Caco-2 (cell line): ENCODE results near the gene IKZF3. TPM values are rescaled to one million over a fixed set of nuclear protein-coding genes. Genes with fewer than 3 reads are reported as not detected.
A peak's percentile ranks its signal among the peaks of the same experiment; 100 is the strongest.

Experiments
- BruUV-seq: library from RNA; stranded (reverse); fragments of 400-500 nt; replicated peaks from 2 replicates; lab custom pipeline; 2021; lab: Mats Ljungman, UMichigan
- CTCF ChIA-PET: fragments of 300-600 bp; sonication (Branson Sonifier 250); formaldehyde crosslinking; loops from one replicate; lab custom pipeline; 2022; ENCODE audit warnings: antibody characterized with exemption; lab: Charles Lee
- POLR2A ChIA-PET: fragments of 300-600 bp; sonication (Branson Sonifier 250); formaldehyde crosslinking; loops from one replicate; lab custom pipeline; 2022; ENCODE audit warnings: antibody characterized with exemption; lab: Charles Lee
- DNase-seq, 2 experiments: peaks; one replicate each; pipeline versions ENCODE4 v3.0.0 to v3.0.0-alpha.2; 2020 to 2022
- H3K27me3 ChIP-seq: replicated peaks from 2 replicates; pipeline ENCODE4 v1.6.0; 2011; ENCODE audit warnings: low read length; ENCODE audit not compliant: control insufficient read depth, insufficient read depth
- H3K36me3 ChIP-seq: 2 replicates; pipeline ENCODE4 v1.5.1; 2011; ENCODE audit warnings: low read length; ENCODE audit not compliant: control insufficient read depth, insufficient read depth
- H3K4me1 ChIP-seq: fragments of 250-450 bp; sonication (Bioruptor Pico); 2 replicates; pipeline ENCODE4 v1.5.1; 2020; ENCODE audit warnings: mild to moderate bottlenecking
- H3K4me3 ChIP-seq: 2 replicates; pipeline ENCODE4 v1.5.1; 2011; ENCODE audit warnings: low read depth, mild to moderate bottlenecking, control low read depth, low read length
- H3K9me3 ChIP-seq: fragments of 250-450 bp; sonication (Bioruptor Pico); 2 replicates; pipeline ENCODE4 v1.5.1; 2020; ENCODE audit warnings: mild to moderate bottlenecking, moderate library complexity
- H3K27ac Mint-ChIP-seq: one replicate; pipeline ENCODE4 v1.8.0; 2022; ENCODE audit warnings: mixed read lengths; ENCODE audit not compliant: unreplicated experiment
- H3K27me3 Mint-ChIP-seq: one replicate; pipeline ENCODE4 v1.8.0; 2022; ENCODE audit warnings: mixed read lengths; ENCODE audit not compliant: insufficient read depth, unreplicated experiment
- H3K36me3 Mint-ChIP-seq: one replicate; pipeline ENCODE4 v1.8.0; 2022; ENCODE audit warnings: mild to moderate bottlenecking, mixed read lengths; ENCODE audit not compliant: insufficient read depth, unreplicated experiment
- H3K4me1 Mint-ChIP-seq: one replicate; pipeline ENCODE4 v1.8.0; 2022; ENCODE audit warnings: low read depth, mixed read lengths; ENCODE audit not compliant: unreplicated experiment
- H3K4me3 Mint-ChIP-seq: one replicate; pipeline ENCODE4 v1.8.0; 2022; ENCODE audit warnings: mild to moderate bottlenecking, moderate library complexity, mixed read lengths; ENCODE audit not compliant: unreplicated experiment
- H3K9me3 Mint-ChIP-seq: one replicate; pipeline ENCODE4 v1.8.0; 2022; ENCODE audit warnings: mixed read lengths; ENCODE audit not compliant: unreplicated experiment
- intact Hi-C: fragments of 100-400 bp; cut with micrococcal nuclease; formaldehyde crosslinking; loops from one replicate; pipeline ENCODE4 v1.10.0; 2022; ENCODE audit not compliant: unreplicated experiment
- total RNA-seq: library from RNA; stranded (reverse); gene quantifications from 2 replicates; pipeline ENCODE4 v1.2.3, GENCODE V29; 2022
- TF ChIP-seq, protein P1 (sequence below), 2 experiments: fragments of 200-600 bp in 1 of 2; IDR thresholded peaks; 1 replicate in 1 of 2; 2 replicates in 1 of 2; pipeline versions ENCODE4 v1.5.1 to v1.8.0; 2011 to 2022; ENCODE audit warnings: antibody characterized with exemption in 1 of 2, control low read depth in 1 of 2, inconsistent platforms in 1 of 2, low read depth in 1 of 2, low read length in 1 of 2, mild to moderate bottlenecking in 1 of 2, moderate library complexity in 1 of 2; ENCODE audit not compliant: insufficient read depth in 1 of 2, severe bottlenecking in 1 of 2, unreplicated experiment in 1 of 2

Gene IKZF3
- total RNA-seq, 1 experiment from 2014 or later = 2.8 TPM

DNA sequence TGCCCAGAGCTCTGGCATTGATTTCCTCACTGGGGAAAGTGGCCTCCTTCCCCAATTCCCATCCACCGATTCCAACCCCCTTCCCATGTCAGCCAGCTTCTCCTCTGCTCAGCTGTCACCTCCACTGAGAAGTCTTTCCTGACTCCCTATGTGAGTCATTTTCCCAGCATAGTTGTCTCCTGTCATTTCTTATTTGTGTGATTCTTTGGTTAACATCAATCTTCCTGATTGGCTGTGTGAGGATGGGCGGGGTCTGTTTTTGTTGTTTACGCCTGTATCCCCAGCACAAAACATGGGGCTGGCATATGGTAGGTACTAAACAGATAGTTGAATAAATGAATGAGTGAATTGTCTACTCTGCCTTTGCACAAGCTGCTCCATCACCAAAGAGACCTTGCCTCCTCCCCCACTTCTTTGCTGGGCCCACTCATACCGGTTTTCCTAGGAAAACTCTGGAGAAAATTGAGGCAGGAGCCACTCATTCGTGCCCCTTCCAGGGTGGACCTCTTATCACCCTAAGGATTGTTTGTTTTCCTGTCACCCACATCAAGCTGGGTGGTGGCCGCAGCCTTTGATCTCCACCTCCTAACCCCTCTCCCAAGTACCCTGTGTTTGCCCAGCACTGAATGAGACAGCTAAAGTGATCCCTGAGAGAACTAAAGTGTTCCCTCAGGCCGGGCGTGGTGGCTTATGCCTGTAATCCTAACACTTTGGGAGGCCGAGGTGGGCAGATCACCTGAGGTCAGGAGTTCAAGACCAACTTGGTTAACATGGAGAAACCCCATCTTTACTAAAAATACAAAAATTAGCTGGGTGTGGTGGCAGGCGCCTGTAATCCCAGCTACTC, 127.6 kb downstream of the IKZF3 start:
- peak; percentile 58 to 82 for DNase-seq
- no TSS peak for BruUV-seq
- ChIA-PET POLR2A (interaction anchor here (1.2 kb wide), 1 partner anchor 37 kb away, joined by 3 read pairs; the partner anchor contains the start of gene ERBB2), CTCF (interaction anchor here (0.6 to 0.8 kb wide), 2 partner anchors 22 to 49 kb away, joined by 3 to 4 read pairs; partner anchors contain the start of gene PGAP3)
- H3K36me3 Mint-ChIP-seq = peaks cover 56% of the 10 kb centered on the region
- TF ChIP-seq, protein P1, sequence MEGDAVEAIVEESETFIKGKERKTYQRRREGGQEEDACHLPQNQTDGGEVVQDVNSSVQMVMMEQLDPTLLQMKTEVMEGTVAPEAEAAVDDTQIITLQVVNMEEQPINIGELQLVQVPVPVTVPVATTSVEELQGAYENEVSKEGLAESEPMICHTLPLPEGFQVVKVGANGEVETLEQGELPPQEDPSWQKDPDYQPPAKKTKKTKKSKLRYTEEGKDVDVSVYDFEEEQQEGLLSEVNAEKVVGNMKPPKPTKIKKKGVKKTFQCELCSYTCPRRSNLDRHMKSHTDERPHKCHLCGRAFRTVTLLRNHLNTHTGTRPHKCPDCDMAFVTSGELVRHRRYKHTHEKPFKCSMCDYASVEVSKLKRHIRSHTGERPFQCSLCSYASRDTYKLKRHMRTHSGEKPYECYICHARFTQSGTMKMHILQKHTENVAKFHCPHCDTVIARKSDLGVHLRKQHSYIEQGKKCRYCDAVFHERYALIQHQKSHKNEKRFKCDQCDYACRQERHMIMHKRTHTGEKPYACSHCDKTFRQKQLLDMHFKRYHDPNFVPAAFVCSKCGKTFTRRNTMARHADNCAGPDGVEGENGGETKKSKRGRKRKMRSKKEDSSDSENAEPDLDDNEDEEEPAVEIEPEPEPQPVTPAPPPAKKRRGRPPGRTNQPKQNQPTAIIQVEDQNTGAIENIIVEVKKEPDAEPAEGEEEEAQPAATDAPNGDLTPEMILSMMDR (IDR thresholded peaks at IDR 0.05; ENCODE audit: insufficient read depth in 1 of 2, low read depth in 1 of 2, low read length in 1 of 2, severe bottlenecking in 1 of 2, unreplicated experiment in 1 of 2) = no peak
- peaks cover 34% of the 10 kb centered on the region for H3K4me1 ChIP-seq
- H3K4me1 Mint-ChIP-seq = peaks cover 22% of the 10 kb centered on the region
- no peaks in the 10 kb centered on the region for H3K9me3 Mint-ChIP-seq
- no peaks in the 10 kb centered on the region for H3K36me3 ChIP-seq
- H3K27ac Mint-ChIP-seq = peak overlapping the region; percentile 53
- peak overlapping the region; percentile 96 for H3K4me3 Mint-ChIP-seq
- intact Hi-C loops = loop anchor here (5.0 kb wide), 1 partner anchor 99 kb away; the partner anchor contains the start of gene STARD3
- no peaks in the 10 kb centered on the region for H3K9me3 ChIP-seq
- no peaks in the 10 kb centered on the region for H3K27me3 Mint-ChIP-seq
- H3K27me3 ChIP-seq = no peaks in the 10 kb centered on the region
- H3K4me3 ChIP-seq = peak overlapping the region; percentile 73; the same call in 1 of the 2 replicates

DNA sequence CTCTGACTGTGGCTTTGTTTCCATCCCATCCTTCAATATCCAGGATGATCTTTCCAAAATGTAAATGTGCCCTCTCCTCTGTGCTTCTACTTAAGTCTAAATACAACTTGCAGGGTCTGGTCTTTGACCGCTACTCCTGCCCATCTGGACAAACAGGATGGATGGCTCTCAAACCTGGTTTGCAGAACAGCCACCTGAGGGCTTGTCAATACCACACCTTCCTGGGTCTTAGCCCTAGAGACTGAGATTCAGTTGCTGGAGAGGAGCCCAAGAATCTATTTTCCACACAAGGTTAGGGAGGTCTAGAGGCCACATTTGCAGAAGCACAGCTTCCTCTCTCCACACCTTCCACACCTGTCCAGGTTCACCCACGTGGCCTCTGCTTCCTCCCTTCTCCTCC, 128.2 kb downstream of the IKZF3 start:
- Mint-ChIP-seq H3K4me3 (peak overlapping the region; percentile 96), H3K27ac (peak overlapping the region; percentile 53), H3K27me3 (no peaks in the 10 kb centered on the region), H3K4me1 (peaks cover 17% of the 10 kb centered on the region), H3K9me3 (no peaks in the 10 kb centered on the region), H3K36me3 (peaks cover 54% of the 10 kb centered on the region)
- POLR2A ChIA-PET = interaction anchor here (1.2 kb wide), 1 partner anchor 36 kb away, joined by 3 read pairs; the partner anchor contains the start of gene ERBB2
- no peaks in the 10 kb centered on the region for H3K36me3 ChIP-seq
- intact Hi-C loops = loop anchor here (5.0 kb wide), 1 partner anchor 99 kb away; the partner anchor contains the start of gene STARD3
- CTCF ChIA-PET = no interaction called here
- H3K4me3 ChIP-seq = no peak overlapping the region
- no TSS peak for BruUV-seq
- DNase-seq = peak in 1 of 2 experiments; percentile 64
- TF ChIP-seq, protein P1 (IDR thresholded peaks at IDR 0.05; ENCODE audit: insufficient read depth in 1 of 2, low read depth in 1 of 2, low read length in 1 of 2, severe bottlenecking in 1 of 2, unreplicated experiment in 1 of 2) = no peak
- peaks cover 35% of the 10 kb centered on the region for H3K4me1 ChIP-seq
- no peaks in the 10 kb centered on the region for H3K9me3 ChIP-seq
- H3K27me3 ChIP-seq = no peaks in the 10 kb centered on the region

GRCh38 chr17:39732586-39732985, 131.5 kb downstream of the IKZF3 start:
- no peak overlapping the region for H3K4me3 ChIP-seq
- H3K27me3 ChIP-seq = no peaks in the 10 kb centered on the region
- H3K4me1 Mint-ChIP-seq = peaks cover 15% of the 10 kb centered on the region
- ChIA-PET CTCF (interaction anchor here (1.1 kb wide), 1 partner anchor 20 kb away, joined by 4 read pairs; no protein-coding TSS in a partner anchor), POLR2A (no interaction called here)
- no TSS peak for BruUV-seq
- peaks cover 54% of the 10 kb centered on the region for H3K36me3 Mint-ChIP-seq
- peak overlapping the region; percentile 46 for H3K27ac Mint-ChIP-seq
- no peaks in the 10 kb centered on the region for H3K9me3 Mint-ChIP-seq
- intact Hi-C loops = no loop called here
- H3K27me3 Mint-ChIP-seq = no peaks in the 10 kb centered on the region
- H3K36me3 ChIP-seq = no peaks in the 10 kb centered on the region
- TF ChIP-seq, protein P1 (IDR thresholded peaks at IDR 0.05; ENCODE audit: insufficient read depth in 1 of 2, low read depth in 1 of 2, low read length in 1 of 2, severe bottlenecking in 1 of 2, unreplicated experiment in 1 of 2) = no peak
- no peaks in the 10 kb centered on the region for H3K9me3 ChIP-seq
- peak overlapping the region; percentile 25 for H3K4me3 Mint-ChIP-seq
- no peak for DNase-seq
- peaks cover 28% of the 10 kb centered on the region for H3K4me1 ChIP-seq
